GM19455 (cell line): ENCODE results near the gene PI4KA.

ENCODE experiments used
- ATAC-seq: cut with Tn5 transposase; IDR thresholded peaks from one replicate; pipeline ENCODE4 v1.9.1; 2021; ENCODE audit not compliant: unreplicated experiment

The PI4KA gene

DNA sequence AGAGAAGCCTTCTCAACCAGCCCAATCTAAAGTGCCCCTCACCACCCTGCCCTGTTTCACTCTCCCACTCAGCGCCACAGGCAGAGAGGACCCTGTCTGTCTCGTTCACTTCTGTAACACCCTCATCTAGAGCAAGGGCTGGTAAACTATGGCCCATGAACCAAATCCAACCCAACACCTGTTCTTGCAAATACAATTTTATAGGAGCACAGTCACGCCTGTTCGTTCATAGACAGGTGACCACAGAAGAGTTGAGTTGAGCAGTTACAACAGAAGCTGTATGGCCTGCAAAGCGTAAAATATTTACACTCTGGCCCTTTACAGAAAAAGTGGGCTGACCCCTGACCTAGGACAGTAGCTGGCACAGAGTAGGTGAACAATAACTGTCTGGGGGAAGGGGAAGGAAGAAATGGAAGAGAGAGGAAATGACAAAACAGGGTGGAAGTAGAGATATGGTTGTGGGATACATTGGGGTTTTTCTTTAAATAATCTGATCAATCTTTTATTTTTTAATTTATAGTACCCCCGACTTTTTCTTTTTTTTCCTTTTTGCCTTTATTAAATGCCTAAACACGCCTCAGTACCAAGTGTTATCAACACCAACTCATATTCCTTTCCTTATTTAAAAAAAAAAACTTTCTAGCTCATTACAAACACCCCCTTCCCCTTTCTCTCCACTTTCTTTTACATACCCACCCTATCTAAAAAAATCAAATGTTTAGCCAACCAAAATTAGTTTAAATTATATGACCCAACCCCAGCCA is 63.8 kb downstream of the PI4KA start:
- ATAC-seq, result no peak

DNA sequence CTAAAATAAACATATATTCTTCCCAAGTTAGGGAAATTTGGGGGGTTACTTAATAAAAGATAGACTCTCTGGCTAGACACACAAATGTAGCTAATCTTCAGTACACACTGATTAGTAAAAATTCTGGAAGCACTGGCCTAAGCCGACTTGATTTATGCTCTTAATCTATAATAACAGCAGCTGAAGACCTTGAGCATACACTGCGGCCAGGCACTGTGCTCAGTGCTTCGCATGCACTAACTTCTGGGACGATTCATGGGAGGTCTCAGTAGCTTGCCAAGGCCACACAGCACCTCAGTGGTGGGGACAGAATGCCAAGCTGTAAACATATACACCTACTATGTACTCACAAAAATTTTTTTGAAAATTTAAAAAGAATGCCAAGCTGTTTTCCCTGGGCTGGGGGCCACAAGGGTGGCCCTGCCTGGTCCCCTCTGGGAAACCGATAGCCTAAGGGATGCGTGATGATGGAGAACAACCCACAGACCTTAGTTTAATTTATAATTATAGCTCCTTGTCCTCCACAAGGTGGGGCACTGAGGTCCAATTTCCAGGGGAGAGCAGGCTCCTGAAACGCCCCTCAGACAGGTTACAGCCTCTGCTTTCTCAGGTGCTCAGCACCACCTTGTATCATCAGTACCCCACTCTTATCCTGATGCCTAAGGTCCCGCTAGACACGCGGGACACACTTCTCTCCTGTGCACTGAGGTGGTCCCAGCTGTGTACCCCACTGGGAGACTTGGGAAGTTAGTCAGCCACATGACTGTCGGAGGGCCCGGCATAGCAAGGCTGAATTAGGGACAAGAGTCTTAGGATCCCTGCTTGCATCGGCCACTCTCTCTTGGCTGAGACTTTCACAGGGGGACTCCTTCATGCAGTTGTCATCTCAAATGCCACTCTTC is 64.6 kb downstream of the PI4KA start:
- ATAC-seq, result no peak

DNA sequence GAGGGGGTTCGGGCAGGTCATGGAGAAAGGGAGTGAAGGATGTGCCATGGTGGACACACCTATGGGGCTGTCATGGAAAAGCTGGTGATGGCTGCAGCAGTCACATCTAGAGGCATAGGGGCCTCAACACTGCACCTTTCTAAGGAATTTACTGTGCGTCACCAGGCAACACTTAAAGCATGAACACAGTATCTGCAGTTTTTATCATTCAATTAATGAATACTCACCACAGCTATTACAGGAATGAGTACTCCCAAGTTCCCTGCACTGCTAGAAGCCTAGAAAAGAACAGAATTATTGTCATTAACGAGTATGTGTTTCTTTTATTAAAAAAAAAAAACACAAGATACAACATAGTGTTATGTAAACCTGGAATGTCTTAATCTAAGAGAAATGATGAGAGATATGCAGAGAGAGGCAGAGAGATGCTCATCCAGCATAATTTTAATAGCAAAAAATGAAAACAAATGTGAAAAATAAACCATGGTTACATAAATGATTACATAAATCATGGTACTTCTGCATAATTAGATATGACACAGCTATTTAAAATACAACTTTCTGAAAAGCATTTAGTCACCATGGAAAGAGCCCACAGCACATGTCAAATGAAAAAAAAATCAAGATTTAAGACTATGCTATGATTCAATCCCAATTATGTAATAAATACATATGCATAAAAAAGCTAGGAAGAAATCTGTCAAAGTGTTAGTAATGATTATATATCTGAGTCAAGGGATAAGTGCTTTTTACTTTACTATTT is 65.5 kb downstream of the PI4KA start:
- no peak for ATAC-seq

DNA sequence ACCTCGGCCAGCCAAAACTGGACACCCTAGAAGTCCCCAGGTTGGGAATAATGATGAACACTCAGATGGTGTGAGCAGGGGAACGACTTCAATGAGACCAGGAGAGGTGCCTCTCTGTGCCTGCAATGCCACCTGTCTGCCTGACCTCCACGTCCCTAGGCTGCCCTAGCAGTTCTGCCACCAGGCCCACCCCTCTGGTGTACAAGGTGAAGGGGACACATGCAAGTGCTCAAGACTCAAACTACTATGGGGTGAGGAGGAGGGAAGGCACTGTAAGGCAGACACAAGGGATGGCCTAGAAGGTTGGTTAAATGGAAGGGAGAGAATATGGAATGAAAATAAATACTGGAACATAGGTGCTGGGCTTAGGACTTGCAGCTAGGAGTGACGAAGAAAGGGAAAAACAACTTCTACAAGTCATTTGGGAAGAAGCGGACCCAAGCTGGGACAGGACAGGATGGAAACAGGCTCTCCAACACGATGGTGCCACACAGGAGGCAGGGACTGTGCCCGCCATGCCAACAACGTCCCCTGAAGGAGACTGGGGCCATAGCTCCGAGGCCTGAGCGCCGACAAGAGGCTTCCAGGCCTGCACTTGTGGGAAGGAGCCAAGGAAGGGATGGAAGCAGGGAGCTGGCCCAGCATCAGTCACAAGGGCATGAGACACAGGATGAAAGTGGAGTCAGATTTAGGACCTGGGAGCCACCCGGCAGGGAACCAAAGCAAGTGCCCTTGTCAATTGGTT is 66.2 kb downstream of the PI4KA start:
- no peak for ATAC-seq

DNA sequence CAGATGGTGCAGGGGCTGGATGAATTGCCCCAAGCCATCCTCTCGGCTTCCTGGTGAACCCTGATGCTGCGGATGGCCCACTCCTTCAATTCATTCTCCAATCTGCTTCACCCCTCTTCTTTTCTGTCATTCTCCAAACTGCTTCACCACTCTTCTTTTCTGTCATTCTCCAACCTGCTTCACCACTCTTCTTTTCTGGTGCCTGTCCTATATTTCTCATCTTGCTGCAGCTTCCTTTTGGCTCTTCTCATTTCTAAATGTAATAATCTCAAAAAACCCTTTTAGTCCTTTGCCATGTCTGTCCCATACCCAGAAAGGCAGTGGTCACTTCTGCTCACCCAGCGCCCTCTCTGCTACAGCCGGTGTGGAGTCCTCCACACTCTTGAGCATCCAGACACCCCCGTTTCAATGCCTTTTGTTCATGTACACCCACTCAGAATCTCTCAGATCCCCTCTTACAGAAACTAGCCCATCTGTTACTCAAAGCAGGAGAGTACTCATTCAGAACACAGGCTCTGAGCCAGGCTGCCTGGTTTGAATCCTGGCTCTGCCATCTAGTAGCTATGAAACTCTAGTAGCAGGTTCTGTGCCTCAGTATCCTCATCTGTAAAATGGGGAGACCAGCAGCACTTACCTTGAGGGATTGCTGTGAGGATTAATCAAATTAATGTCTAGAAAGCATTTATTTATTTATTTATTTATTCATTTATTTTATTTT is 69.8 kb downstream of the PI4KA start:
- no peak for ATAC-seq

DNA sequence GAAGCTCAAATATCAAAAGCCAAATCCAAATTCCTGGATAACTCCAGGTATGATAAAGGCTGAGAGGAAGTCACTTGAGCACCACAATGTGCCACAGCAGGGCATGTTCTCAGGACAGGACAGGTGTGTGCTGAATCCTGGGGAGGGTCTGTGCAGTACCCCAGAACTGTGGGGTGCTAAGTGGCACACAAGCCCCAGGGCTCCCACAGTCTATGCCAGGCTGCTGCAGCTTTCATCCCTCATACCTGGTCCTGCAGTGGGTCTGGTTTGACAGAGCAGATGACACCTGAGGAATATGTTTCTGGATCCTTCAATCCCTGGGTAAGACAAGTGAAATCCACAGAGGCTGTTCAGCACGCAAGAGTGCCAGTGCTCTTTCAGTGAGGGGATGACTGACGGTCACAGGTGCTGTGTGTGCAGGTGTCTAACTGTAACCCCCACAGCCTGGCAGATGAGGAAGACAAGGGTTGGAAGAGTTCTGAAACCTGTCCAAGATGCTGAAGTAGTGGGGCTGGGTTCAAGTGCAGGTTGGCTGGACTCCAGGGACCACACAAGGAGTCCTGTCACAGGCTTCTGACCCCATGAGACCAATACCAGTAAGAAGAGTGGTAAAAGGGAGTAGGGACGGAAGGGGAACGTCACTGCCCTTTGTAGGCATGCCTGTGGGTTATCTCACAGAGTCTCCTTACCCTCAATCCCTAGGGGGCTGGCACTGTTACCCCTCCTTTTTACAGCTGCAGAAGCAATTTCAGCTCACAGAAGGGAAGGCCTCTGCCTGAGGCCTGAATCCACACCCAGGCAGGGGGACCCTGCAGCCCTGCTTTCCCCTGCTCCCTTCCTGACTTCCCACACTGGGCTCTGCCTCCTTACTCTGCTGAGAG is 70.6 kb downstream of the PI4KA start:
- no peak for ATAC-seq

DNA sequence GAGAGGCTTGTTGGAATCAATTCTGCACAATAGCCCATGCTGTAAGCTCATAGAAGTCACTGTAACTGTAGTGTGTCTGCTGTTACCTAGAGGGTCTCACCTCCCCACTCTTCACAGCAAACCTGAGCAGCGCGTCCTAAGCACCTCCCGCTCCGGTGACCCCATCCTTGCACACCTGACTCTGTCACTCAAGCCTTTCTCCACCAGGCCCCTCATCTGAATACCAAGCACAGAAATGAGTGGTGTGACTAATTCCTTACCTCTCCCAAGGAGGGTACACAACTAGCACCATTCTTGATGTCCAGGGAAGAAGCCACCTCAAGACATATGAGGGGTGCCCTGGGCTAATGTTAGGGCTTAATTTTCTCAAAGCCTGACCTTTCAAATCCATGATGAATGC is 71.4 kb downstream of the PI4KA start:
- no peak for ATAC-seq

DNA sequence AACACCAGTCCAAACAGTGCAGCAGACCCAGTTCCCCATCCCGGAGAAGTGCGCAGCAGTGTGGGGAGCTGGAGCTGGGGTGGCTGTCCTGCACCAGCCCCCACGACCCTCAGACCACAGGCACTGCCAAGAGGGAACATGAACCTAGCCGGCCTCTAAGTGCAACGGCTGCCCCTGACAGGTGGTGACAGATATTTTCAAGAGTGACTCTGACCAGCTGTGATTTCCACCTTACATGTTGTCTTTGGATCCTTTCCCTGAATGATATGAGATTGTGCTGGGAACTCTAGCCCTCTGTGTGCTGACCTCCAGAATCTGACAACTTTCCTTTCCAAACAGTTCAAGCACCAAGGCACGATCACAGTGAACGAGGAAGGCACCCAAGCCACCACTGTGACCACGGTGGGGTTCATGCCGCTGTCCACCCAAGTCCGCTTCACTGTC is 72.1 kb downstream of the PI4KA start:
- ATAC-seq, result no peak

DNA sequence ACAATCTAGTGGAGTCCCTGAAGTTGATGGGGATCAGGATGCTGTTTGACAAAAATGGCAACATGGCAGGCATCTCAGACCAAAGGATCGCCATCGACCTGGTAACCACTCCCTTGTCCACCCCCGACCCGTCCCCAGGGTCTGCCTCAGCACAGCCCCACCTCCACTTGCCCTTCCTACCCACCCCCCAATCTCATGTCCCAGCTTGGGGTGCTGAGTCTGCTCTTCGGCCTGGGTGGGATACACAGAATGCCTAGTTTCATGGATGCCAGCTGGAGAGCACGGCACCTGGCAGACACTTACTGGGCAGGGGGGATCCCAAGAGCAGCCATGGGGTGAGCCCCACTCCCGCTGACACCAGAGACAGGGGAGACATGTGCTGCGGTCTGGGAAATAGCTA is 72.6 kb downstream of the PI4KA start:
- ATAC-seq, result no peak

DNA sequence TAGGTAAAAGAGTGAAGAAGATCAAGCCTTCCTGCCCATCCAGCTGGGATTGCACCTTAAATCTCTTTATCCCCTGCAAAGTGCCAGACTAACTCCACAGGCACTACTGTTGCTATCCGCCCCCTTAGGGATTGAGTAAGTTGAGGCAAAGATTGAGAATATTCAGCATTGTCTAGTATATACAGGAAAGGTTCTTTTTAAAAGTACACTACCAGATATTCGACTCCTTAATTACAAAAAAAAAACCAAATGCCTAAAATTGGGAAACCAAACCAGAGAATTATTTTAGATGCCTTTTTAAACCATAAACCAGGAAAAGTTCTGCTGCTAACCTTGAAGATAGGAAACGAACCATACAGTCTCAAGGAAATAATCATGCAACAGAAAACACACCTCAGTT is 73.2 kb downstream of the PI4KA start:
- no peak for ATAC-seq

DNA sequence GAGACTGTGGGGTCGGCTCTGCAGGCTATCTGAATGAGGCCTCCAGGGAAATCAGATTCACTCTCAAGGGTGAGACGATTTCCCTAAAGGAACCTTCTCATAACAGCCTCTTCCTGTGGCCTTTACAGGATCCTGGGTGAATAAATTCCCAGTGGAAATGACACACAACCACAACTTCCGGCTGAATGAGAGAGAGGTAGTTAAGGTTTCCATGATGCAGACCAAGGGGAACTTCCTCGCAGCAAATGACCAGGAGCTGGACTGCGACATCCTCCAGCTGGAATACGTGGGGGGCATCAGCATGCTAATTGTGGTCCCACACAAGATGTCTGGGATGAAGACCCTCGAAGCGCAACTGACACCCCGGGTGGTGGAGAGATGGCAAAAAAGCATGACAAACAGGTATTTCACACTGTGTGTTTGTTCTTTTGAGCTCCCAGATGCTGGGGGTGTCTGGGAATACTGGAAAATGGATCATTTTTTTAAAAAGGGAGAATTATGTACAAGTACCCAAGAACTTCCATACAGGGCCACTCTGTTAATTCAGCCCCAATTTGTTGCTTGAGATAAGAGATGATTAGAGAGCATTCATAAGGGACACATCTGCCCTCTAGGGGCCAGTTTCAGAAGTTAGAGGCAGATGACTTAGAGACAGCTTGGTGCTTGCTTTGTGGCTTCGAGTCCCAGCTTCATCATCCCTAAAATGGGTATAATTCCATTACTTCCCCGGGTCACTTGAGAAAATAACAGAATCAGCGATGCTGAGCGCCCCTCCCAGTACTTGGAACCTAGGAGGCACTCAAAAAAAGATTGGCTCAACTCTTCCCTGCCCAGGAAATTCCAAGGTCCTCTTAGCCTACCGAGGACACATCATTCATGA is 74.5 kb downstream of the PI4KA start:
- ATAC-seq, result no peak

DNA sequence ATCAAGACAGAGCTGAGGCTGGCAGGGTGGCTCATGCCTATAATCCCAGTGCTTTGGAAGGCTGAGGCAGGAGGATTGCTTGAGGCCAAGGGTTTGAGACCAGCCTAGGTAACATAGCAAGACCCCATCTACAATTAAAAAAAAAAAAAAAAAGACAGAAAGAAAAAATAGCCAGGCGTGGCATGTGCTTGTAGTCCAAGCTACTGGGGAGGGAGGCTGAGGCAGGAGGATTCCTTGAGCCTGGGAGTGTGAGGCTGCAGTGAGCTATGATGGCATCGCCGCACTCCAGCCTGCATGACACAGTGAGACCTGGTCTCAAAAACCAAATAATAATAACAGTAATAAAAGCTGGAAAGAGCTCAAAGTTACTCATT is 75.3 kb downstream of the PI4KA start:
- no peak for ATAC-seq

DNA sequence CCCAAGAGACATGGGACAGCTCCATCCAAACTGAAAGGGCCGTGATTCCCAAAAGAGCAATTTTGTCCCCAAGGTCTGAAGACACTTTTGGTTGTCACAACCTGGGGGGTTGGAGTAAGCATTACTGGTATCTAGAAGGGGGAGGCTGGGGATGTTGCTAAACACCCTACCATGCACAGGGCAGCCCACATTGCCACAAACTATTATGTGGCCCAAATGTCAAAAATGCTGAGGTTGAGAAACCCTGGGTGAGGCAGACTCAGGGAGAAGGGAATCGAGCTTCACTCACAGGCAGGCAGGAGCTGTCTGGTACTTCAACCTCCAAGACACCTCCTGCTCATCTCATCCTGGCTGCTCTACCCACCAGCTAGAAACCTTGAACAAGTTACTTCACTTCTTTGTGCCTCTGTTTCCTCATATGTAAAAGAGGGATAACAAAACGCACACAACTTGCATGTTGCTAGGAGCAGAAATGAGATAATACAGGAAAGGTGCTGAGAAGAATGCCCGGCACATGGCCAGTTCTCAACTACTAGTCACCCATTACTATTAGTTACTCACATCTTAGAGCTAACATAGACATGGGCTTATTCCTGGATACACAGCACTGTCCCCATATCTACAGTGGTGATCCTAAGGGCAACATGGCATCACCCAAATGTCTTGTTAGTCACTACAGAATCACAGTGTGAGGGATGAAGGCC is 75.9 kb downstream of the PI4KA start:
- ATAC-seq, result no peak

DNA sequence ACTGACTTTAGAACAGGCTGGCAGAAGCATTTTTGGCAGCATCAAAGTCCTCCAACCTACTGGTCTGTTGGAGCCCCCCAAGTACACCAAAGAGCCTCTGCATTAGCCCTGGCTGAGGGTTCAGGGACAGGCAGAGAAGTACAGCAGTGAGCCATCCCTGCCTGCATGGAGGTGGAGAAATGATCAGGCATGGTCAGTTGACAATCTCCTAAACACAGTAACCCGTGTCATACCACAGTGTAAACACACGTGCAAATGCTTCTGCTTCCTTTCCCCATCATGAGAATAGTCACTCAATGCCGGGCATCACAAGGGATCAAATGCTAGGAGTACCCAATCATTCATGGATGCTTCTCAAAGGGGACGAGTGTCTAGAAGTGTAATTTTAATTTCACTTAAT is 76.5 kb downstream of the PI4KA start:
- no peak for ATAC-seq

DNA sequence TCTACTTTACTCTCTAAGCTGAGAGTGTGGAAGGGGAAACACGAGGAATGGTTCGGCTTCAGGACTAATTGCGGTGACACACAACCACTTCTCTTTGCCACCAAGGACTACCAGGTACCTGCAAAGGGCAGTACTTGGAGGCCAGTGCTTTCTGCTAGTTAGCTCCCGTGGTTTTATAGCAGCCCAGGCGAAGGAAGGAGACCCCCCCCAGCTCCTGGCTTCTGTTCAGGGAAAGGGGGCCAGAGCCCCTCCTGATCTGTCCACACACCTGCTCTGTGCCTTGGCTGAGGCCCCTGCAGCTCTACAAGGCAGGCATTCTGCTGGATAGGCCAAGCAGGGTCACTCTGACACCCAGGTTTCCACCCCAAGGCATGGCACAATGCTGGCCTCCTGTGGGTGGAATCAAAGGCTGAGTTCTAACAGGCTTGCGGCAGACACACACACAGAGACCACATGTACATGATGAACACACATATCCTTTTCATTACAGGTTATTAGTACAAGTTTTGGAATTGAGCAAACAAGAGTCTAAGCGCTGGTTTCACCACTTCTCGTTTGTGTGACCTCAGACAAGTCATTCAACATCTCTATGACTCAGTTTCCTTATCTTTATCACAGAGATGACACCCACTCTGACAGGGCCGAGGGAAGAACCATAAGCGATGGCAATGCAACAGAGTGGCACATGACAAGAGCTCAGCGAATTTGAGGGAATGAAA is 77.2 kb downstream of the PI4KA start:
- no peak for ATAC-seq

DNA sequence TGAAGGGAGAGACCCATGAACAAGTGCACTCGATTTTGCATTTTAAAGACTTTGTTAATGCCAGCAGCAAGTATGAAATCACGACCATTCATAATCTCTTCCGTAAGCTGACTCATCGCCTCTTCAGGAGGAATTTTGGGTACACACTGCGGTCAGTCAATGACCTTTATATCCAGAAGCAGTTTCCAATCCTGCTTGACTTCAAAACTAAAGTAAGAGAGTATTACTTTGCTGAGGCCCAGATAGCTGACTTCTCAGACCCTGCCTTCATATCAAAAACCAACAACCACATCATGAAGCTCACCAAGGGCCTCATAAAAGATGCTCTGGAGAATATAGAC is 78.8 kb downstream of the PI4KA start:
- ATAC-seq, result no peak
